HG02642 (cell line): ENCODE results near the gene HSF2BP.
"Not testable (repeated sequence)": the region's sequence is repeated elsewhere in the genome, so short reads cannot be mapped to it uniquely, and the experiment has no call there.

Source experiments
- ATAC-seq: cut with Tn5 transposase; IDR thresholded peaks from one replicate; pipeline ENCODE4 v1.9.1; 2021; ENCODE audit warnings: mild to moderate bottlenecking; ENCODE audit not compliant: unreplicated experiment, poor library complexity

The HSF2BP gene

GRCh38 chr21:43570195-43570594, 89.1 kb downstream of the HSF2BP start:
- not testable (repeated sequence) for ATAC-seq

GRCh38 chr21:43562451-43562850, 96.8 kb downstream of the HSF2BP start:
- ATAC-seq, result not testable (repeated sequence)

- ATAC-seq, result not testable (repeated sequence)
Observed at GRCh38 chr21:43540561-43540960, 118.7 kb downstream of the HSF2BP start.

- not testable (repeated sequence) for ATAC-seq
Observed at GRCh38 chr21:43522495-43523131, 136.7 kb downstream of the HSF2BP start.

GRCh38 chr21:43517701-43518100, 141.6 kb downstream of the HSF2BP start:
- ATAC-seq, result not testable (repeated sequence)

GRCh38 chr21:43516860-43517627, 142.2 kb downstream of the HSF2BP start:
- not testable (repeated sequence) for ATAC-seq

GRCh38 chr21:43516295-43516847, 142.9 kb downstream of the HSF2BP start:
- not testable (repeated sequence) for ATAC-seq

- not testable (repeated sequence) for ATAC-seq
Observed at GRCh38 chr21:43514834-43515233, 144.5 kb downstream of the HSF2BP start.

GRCh38 chr21:43513023-43513422, 146.3 kb downstream of the HSF2BP start:
- not testable (repeated sequence) for ATAC-seq

GRCh38 chr21:43511209-43511608, 148.1 kb downstream of the HSF2BP start:
- not testable (repeated sequence) for ATAC-seq

- ATAC-seq, result not testable (repeated sequence)
Observed at GRCh38 chr21:43510669-43511068, 148.6 kb downstream of the HSF2BP start.

- not testable (repeated sequence) for ATAC-seq
Observed at GRCh38 chr21:43503892-43504291, 155.4 kb downstream of the HSF2BP start.

GRCh38 chr21:43503075-43503750, 156.1 kb downstream of the HSF2BP start:
- not testable (repeated sequence) for ATAC-seq

- not testable (repeated sequence) for ATAC-seq
Observed at GRCh38 chr21:43502407-43503071, 156.7 kb downstream of the HSF2BP start.

- not testable (repeated sequence) for ATAC-seq
Observed at GRCh38 chr21:43498924-43499323, 160.4 kb downstream of the HSF2BP start.

- ATAC-seq, result not testable (repeated sequence)
Observed at GRCh38 chr21:43498065-43498464, 161.2 kb downstream of the HSF2BP start.

GRCh38 chr21:43494279-43495012, 164.8 kb downstream of the HSF2BP start:
- ATAC-seq, result not testable (repeated sequence)

GRCh38 chr21:43493471-43493870, 165.8 kb downstream of the HSF2BP start:
- not testable (repeated sequence) for ATAC-seq

GRCh38 chr21:43488235-43488634, 171.1 kb downstream of the HSF2BP start:
- not testable (repeated sequence) for ATAC-seq
